SIG-M5 (cell line): ENCODE results near the gene TMCC3.
"Not testable (repeated sequence)": the region's sequence is repeated elsewhere in the genome, so short reads cannot be mapped to it uniquely, and the experiment has no call there.

Experiments used
- DNase-seq: peaks from one replicate; lab custom pipeline; 2025; lab: John Stamatoyannopoulos, UW

The TMCC3 gene

GRCh38 chr12:94601307-94601706, 49.0 kb downstream of the TMCC3 start:
- DNase-seq, result not testable (repeated sequence)

GRCh38 chr12:94599189-94599588, 51.2 kb downstream of the TMCC3 start:
- DNase-seq, result no peak

DNA sequence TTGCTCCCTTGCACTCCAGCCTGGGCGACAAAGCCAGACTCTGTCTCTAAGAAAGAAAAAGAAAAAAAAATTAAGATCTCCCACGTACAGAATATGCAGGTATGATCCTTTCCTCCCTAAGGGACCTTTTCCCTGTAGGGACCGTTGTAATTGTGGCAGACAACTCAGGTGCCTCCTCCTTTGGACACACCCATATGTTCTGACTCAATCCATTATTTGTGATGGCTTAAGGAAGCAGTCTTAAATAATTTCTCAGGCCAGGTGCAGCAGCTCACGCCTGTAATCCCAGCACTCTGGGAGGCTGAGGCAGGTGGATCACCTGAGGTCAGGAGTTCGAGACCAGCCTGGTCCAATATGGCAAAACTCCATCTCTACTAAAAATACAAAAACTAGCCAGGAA, 53.1 kb downstream of the TMCC3 start:
- DNase-seq, result no peak

- DNase-seq, result no peak
Measured at GRCh38 chr12:94596596-94596995, 53.8 kb downstream of the TMCC3 start.

DNA sequence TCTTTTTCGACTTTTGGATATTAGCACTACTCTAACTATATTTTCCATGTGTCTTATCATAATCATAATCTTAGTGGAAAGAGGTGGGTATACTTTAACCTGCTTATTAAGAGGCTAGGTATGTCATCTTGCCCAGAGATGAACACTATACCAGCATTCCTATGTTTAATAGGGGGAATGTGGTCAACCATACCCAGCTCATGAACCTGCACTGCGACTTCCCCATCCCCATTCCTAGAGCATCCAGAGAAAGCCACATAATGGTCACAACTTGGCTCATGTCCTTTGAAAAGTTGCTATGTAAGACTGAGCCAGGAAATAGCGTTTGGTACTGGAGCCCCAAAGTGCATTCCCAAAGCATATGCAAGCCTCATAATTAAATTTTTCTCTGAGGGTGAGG, 55.2 kb downstream of the TMCC3 start:
- DNase-seq, result no peak

DNA sequence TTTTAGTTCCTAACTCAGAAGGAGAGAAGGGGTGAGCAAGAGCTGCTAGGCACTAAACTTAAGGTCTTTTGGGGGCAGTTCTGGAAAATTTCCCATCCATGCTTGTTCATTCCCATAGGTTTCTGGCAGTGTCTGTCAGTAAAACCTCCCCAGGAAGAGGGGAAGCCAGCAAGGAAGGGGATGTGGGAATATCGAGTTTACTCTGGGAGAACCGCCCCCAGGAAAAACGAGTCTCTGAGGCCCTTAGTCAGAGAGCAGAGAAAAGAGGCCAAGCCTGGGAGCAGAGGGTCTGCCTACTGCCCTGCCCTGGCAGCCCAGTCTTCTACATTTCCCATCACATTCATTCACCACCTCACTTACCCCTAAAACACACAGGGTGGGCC, 55.9 kb downstream of the TMCC3 start:
- no peak for DNase-seq

GRCh38 chr12:94593822-94594442, 56.4 kb downstream of the TMCC3 start:
- DNase-seq, result no peak

GRCh38 chr12:94592723-94593122, 57.6 kb downstream of the TMCC3 start:
- DNase-seq, result not testable (repeated sequence)

DNA sequence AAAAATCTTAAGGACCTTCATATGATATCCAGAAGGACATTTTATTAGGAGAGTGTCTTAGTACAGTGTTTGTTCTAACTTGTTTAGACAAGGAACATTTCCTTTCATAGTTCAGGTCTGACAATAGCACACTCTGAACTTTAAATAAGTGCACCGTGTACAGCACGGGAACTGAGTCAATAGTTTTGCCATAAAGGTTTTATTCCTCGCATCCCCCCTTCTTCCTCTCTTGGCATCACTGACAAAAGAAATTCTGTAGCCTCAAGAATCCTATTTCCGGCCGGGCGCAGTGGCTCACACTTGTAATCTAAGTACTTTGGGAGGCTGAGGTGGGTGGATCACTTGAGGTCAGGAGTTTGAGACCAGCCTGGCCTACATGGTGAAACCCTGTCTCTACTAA, 58.3 kb downstream of the TMCC3 start:
- DNase-seq, result no peak

DNA sequence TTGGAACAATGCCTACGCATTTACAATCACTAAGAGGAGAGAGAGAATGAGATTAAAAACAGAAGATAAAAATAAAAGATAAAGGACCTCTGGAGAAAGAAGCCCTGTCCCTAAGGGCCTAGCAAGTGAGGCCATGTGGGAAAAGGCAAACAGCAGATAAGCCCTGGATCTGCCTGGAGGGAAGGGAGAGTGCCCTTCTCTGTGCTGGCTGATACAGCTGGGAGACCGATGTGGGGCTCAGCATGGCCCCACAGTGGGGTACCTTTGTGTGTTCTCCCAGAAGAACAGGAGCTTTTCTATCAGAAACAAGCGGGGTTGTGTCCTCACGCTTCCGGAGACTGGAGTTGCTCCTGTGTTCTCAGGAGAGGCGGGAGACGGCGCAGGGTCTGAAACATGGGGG, 59.9 kb downstream of the TMCC3 start:
- no peak for DNase-seq

DNA sequence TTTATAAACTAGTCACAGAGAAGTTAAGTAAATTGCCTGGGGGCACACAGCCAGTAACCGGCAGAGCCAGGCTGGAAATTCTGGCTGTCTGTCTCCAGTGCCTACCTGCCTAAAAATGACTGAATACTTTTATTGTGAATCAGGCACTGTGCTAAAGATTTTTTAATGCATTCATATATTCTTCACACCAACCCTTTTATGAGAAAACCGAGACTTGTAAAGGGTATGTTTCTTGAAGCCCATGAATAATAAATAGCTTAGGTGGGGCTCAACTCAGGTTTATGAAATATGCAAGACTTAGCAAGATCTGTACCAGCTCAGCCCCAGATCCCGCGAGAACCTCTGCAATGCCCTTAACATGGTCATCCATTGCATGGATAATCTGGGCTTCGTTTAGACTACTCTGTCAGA, 60.8 kb downstream of the TMCC3 start:
- no peak for DNase-seq

DNA sequence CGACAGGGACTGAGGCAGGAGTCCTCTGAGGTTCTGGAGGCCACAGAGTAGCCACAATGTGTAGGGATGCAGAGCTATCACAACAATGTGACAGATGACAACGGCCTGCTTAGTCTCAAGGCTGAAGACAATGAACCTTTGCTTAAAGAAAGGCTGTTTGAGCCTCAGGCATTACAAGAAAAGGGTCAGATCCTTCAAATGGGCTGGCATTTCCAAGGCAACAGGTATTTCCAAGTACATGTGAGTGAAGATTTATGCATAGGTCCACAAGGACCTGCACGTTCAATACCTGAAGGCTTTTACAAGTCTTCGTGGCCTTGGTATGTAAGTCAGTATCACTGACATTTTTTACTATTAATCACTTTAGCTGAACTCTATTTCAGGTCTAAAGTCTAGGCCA, 62.0 kb downstream of the TMCC3 start:
- DNase-seq, result no peak

- DNase-seq, result no peak
Measured at GRCh38 chr12:94587266-94588241, 62.8 kb downstream of the TMCC3 start.

DNA sequence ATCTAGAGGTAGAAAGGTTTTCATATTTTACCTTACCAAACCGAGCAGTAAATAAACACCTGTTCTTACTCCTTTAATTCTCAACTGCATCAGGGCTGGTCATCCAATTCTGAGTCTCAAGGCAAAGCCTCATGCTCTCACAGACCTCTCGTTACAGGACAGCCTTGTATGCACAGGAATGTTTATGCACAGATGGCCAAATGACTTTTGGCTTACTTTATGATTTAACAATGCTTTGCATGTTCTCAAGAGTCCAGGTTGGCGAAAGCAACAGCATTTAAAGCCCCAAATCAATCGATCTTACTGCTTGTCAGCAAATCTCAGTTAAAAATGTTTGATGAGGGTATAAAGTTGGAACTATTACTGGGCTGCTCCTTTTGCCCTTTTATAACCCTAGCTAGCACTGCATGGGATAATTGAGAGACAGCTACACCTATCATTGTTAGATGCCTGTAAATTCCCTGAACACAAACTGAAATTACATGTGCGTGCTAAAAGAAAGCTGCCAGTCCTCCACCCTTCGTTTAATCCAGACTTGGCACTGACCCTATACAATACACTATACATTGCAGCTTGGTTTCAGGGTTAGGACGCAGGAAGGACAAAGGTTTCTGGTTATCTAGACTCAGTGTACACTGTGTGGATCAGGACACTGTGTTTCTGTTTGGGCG, 63.6 kb downstream of the TMCC3 start:
- DNase-seq, result no peak

- no peak for DNase-seq
Measured at GRCh38 chr12:94585626-94586025, 64.7 kb downstream of the TMCC3 start.

DNA sequence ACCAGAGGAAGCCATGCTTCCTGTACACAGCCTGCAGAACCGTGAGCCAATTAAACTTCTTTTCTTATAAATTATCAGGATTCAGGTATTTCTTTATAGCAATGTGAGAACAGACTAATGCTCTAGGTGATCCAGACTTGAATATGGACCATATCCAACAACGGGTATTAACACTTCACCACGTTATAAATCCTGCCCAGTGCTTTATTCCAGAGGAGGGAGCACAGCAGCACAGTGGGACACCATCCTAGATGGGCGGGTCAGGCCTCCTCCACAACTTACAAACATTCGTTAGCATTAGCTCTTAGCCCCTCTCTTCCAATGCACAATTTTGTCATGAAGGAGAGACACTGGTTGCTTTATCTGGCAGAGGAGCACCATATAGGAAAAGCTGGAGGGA, 66.0 kb downstream of the TMCC3 start:
- DNase-seq, result no peak

- DNase-seq, result no peak
Measured at GRCh38 chr12:94582591-94582990, 67.8 kb downstream of the TMCC3 start.

- DNase-seq, result no peak
Measured at GRCh38 chr12:94575645-94576403, 74.5 kb downstream of the TMCC3 start.

- DNase-seq, result no peak
Measured at GRCh38 chr12:94575024-94575423, 75.3 kb downstream of the TMCC3 start.

- DNase-seq, result no peak
Measured at GRCh38 chr12:94571556-94571955, 78.8 kb downstream of the TMCC3 start.

- no peak for DNase-seq
Measured at GRCh38 chr12:94570161-94570560, 80.2 kb downstream of the TMCC3 start.

GRCh38 chr12:94567761-94568160, 82.6 kb downstream of the TMCC3 start:
- no peak for DNase-seq
